HepG2 (cell line): ENCODE results near the gene PLIN4. TPM values are rescaled to one million over a fixed set of nuclear protein-coding genes. Genes with fewer than 3 reads are reported as not detected.

Source experiments
- MXD4 ChIP-seq: IDR thresholded peaks from 2 replicates; pipeline ENCODE4 v1.6.1; 2016; ENCODE audit warnings: mild to moderate bottlenecking, missing biosample characterization, missing genetic modification reagents
- MZF1 ChIP-seq: sonication (generic); formaldehyde crosslinking; IDR thresholded peaks from 2 replicates; pipeline ENCODE4 v1.8.1; 2023; ENCODE audit warnings: mild to moderate bottlenecking, missing genetic modification reagents, borderline replicate concordance
- RORA ChIP-seq: sonication (generic); formaldehyde crosslinking; IDR thresholded peaks from 2 replicates; pipeline ENCODE4 v1.5.0; 2020; ENCODE audit warnings: mild to moderate bottlenecking, missing genetic modification reagents, moderate library complexity
- ZNF230 ChIP-seq: sonication (generic); formaldehyde crosslinking; IDR thresholded peaks from 2 replicates; pipeline ENCODE4 v1.4.0; 2020; ENCODE audit warnings: mild to moderate bottlenecking, missing genetic modification reagents
- ZNF331 ChIP-seq: sonication (generic); formaldehyde crosslinking; IDR thresholded peaks from 2 replicates; pipeline ENCODE4 v1.4.0; 2020; ENCODE audit warnings: missing genetic modification reagents
- ZNF781 ChIP-seq: sonication (generic); formaldehyde crosslinking; IDR thresholded peaks from 2 replicates; pipeline ENCODE4 v1.5.1; 2020; ENCODE audit warnings: borderline replicate concordance, mild to moderate bottlenecking, missing genetic modification reagents; ENCODE audit errors: not compliant biosample characterization
- ZNF792 ChIP-seq: IDR thresholded peaks from 2 replicates; pipeline ENCODE4 v1.6.1; 2016
- ZNF816 ChIP-seq: sonication (generic); formaldehyde crosslinking; IDR thresholded peaks from 2 replicates; pipeline ENCODE4 v1.8.0; 2022; ENCODE audit warnings: missing genetic modification reagents, mild to moderate bottlenecking, borderline replicate concordance
- polyA plus RNA-seq, 8 experiments: library from polyadenylated mRNA; depleted of rRNA in 3 of 8; stranded (reverse) in 7 of 8; unstranded in 1 of 8; fragments of >200 nt; fragmentation: Illumina TruSeq in 4 of 8; extraction: Trizol in 4 of 8; gene quantifications; 2 replicates each; pipeline versions ENCODE4 v1.2.1 to v1.2.3, GENCODE V29; 2011 to 2016; ENCODE audit warnings: low read depth in 4 of 8, missing spikeins in 1 of 8, mixed read lengths in 1 of 8; ENCODE audit not compliant: insufficient read depth in 1 of 8
- total RNA-seq, 5 experiments: library from RNA; depleted of rRNA; stranded (reverse); fragments of >200 nt; fragmentation: Illumina TruSeq; extraction: Trizol; gene quantifications; 2 replicates each; pipeline ENCODE4 v1.2.3, GENCODE V29; 2016; ENCODE audit warnings: low read depth in 1 of 5
- TF ChIP-seq, protein P1 (sequence below), 2 experiments: sonication (generic) in 1 of 2; formaldehyde crosslinking in 1 of 2; IDR thresholded peaks; 2 replicates each; pipeline versions ENCODE4 v1.5.1 to v1.6.1; 2011 to 2020; ENCODE audit warnings: borderline replicate concordance in 1 of 2, low read depth in 1 of 2, low read length in 1 of 2, mild to moderate bottlenecking in 1 of 2, missing genetic modification reagents in 1 of 2, moderate library complexity in 1 of 2
- TF ChIP-seq, protein P2 (sequence below): sonication (generic); formaldehyde crosslinking; IDR thresholded peaks from 2 replicates; pipeline ENCODE4 v1.4.0; 2020; ENCODE audit warnings: mild to moderate bottlenecking, missing genetic modification reagents
- TF ChIP-seq, protein P3 (sequence below): sonication (generic); formaldehyde crosslinking; IDR thresholded peaks from 2 replicates; pipeline ENCODE4 v1.5.1; 2020; ENCODE audit warnings: mild to moderate bottlenecking, missing genetic modification reagents
- TF ChIP-seq, protein P4 (sequence below): sonication (generic); formaldehyde crosslinking; IDR thresholded peaks from 2 replicates; pipeline ENCODE4 v1.4.0; 2020; ENCODE audit warnings: missing genetic modification reagents; ENCODE audit errors: not compliant biosample characterization

Gene PLIN4
- total and polyA plus RNA-seq, 2 of the 13 experiments (the other 11 are each of a cell fraction or from before 2014, with no cell fraction given) = 1.1 to 1.3 TPM

DNA sequence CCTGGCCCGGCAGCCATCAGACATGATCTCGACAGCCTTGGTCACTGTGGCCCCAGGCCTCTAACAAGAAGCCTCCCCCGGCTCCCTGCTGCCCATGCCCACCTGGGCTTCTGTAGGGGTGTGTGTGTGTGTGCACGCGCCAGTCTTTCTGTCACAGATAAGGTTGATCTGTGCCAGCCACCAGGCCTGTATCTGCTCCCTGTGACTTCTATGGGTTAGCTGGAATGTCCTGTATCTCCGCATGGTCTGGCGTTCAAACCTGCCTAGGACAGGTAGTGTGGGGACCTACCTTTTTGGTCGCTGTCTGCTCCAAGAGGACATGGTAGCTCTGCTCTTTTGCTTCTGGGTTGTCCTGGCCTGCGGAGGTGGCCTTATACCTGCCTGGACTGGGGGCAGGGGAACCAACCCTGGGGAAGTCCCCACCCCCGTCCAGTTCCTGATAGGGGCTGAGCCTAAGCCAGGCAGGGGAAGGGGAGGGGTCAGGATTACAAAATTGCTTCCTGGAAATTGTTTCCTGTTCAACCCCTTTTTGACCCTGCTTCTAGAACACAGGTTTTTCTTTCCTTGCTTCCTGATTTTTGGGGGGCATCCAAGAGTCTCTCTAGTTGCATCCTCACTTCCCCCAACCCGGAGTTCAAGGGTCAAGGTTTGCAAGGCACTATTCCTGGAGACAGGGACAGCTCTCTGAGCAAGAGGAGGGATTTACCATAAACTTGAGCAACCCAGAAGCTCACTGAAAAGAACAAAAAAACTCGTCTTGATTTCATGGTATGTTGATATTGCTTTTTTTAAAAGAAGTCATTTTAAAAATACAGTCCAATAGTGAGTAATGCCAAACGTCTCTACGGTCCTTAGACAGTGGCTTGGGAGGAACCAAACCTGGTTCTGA, 21.7 kb upstream of the PLIN4 start, which contains the start of gene LRG1 (continued):
- TF ChIP-seq ZNF331 (peak; percentile 68), ZNF230 (no peak), ZNF792 (CRISPR knock-in tag) (no peak; the same call in 1 of the 2 replicates), ZNF781 (CRISPR knock-in tag) (peak; percentile 58), ZNF816 (no peak), MXD4 (no peak), RORA (CRISPR knock-in tag) (no peak), MZF1 (no peak)
- TF ChIP-seq, protein P1, sequence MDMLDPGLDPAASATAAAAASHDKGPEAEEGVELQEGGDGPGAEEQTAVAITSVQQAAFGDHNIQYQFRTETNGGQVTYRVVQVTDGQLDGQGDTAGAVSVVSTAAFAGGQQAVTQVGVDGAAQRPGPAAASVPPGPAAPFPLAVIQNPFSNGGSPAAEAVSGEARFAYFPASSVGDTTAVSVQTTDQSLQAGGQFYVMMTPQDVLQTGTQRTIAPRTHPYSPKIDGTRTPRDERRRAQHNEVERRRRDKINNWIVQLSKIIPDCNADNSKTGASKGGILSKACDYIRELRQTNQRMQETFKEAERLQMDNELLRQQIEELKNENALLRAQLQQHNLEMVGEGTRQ (IDR thresholded peaks at IDR 0.05; ENCODE audit: low read depth, low read length) = no peak
- TF ChIP-seq, protein P1 (CRISPR knock-in tag; IDR thresholded peaks at IDR 0.05; ENCODE audit: borderline replicate concordance) = no peak
- TF ChIP-seq, protein P2, sequence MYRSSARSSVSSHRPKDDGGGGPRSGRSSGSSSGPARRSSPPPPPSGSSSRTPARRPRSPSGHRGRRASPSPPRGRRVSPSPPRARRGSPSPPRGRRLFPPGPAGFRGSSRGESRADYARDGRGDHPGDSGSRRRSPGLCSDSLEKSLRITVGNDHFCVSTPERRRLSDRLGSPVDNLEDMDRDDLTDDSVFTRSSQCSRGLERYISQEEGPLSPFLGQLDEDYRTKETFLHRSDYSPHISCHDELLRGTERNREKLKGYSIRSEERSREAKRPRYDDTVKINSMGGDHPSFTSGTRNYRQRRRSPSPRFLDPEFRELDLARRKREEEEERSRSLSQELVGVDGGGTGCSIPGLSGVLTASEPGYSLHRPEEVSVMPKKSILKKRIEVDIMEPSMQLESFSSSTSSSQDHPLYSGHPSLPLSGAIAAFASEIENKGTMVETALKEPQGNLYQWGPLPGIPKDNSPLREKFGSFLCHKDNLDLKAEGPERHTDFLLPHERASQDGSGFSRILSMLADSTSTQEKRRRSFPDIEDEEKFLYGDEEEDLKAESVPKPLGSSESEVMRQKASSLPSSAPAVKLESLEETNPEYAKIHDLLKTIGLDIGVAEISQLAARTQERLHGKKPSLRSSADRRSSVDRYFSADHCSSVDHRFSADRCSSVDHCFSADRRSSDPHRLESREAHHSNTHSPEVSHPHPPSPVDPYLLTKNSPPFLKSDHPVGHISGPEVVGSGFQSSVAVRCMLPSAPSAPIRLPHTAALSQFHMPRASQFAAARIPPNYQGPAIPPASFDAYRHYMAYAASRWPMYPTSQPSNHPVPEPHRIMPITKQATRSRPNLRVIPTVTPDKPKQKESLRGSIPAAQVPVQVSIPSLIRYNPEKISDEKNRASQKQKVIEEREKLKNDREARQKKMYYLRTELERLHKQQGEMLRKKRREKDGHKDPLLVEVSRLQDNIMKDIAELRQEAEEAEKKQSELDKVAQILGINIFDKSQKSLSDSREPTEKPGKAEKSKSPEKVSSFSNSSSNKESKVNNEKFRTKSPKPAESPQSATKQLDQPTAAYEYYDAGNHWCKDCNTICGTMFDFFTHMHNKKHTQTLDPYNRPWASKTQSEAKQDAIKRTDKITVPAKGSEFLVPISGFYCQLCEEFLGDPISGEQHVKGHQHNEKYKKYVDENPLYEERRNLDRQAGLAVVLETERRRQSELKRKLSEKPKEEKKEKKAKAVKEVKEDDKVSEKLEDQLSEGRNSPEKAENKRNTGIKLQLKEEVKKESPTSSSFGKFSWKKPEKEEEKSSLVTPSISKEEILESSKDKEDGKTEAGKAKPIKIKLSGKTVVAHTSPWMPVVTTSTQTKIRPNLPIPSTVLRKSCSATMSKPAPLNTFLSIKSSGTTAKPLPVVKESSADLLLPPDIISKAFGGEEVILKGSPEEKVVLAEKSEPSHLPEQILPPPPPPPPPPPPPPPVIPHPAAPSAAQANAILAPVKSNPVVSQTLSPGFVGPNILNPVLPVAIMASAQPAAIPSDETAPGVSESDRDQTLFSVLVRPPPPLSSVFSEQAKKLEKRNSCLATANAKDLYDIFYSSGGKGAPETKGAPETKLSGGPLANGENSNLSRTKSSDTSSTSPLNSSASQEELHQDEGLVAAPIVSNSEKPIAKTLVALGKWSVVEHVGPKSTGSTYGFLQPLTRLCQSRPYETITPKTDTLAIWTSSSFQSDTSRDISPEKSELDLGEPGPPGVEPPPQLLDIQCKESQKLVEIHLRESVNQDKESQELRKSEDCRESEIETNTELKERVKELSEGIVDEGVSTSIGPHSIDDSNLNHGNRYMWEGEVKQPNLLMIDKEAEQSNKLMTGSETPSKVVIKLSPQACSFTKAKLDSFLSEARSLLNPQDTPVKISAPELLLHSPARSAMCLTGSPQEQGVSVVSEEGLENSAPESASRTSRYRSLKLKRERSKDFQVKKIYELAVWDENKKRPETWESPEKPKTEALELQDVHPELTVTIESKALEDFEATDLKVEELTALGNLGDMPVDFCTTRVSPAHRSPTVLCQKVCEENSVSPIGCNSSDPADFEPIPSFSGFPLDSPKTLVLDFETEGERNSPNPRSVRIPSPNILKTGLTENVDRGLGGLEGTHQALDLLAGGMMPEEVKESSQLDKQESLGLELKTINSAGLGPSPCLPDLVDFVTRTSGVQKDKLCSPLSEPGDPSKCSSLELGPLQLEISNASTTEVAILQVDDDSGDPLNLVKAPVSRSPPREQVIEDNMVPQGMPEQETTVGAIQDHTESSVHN (CRISPR knock-in tag) = no peak
- TF ChIP-seq, protein P3, sequence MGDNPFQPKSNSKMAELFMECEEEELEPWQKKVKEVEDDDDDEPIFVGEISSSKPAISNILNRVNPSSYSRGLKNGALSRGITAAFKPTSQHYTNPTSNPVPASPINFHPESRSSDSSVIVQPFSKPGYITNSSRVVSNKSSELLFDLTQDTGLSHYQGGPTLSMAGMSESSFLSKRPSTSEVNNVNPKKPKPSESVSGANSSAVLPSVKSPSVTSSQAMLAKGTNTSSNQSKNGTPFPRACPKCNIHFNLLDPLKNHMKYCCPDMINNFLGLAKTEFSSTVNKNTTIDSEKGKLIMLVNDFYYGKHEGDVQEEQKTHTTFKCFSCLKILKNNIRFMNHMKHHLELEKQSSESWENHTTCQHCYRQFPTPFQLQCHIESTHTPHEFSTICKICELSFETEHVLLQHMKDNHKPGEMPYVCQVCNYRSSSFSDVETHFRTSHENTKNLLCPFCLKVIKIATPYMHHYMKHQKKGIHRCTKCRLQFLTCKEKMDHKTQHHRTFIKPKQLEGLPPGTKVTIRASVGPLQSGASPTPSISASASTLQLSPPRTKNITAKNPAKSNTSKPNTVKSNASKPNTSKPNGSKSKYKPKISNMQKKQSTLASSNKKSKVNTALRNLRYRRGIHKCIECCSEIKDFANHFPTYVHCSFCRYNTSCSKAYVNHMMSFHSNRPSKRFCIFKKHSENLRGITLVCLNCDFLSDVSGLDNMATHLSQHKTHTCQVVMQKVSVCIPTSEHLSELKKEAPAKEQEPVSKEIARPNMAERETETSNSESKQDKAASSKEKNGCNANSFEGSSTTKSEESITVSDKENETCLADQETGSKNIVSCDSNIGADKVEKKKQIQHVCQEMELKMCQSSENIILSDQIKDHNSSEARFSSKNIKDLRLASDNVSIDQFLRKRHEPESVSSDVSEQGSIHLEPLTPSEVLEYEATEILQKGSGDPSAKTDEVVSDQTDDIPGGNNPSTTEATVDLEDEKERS (CRISPR knock-in tag) = 0 out of 2 replicates have a peak, but pooled peaks have one; percentile 29
- TF ChIP-seq, protein P4, sequence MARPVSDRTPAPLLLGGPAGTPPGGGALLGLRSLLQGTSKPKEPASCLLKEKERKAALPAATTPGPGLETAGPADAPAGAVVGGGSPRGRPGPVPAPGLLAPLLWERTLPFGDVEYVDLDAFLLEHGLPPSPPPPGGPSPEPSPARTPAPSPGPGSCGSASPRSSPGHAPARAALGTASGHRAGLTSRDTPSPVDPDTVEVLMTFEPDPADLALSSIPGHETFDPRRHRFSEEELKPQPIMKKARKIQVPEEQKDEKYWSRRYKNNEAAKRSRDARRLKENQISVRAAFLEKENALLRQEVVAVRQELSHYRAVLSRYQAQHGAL (CRISPR knock-in tag) = no peak
